HepG2 (cell line): ENCODE measurements around the gene NDUFC1. TPM values are rescaled to one million over a fixed set of nuclear protein-coding genes. Genes with fewer than 3 reads are reported as not detected.
A peak's percentile ranks its signal among the peaks of the same experiment; 100 is the strongest.

ENCODE experiments used
- ARNTL ChIP-seq: sonication (generic); formaldehyde crosslinking; IDR thresholded peaks from 2 replicates; pipeline ENCODE4 v1.4.0; 2020; ENCODE audit warnings: mild to moderate bottlenecking, missing genetic modification reagents
- ELF3 ChIP-seq: IDR thresholded peaks from 2 replicates; pipeline ENCODE4 v1.6.1; 2016; ENCODE audit warnings: missing genetic modification reagents, missing compliant biosample characterization
- ERF ChIP-seq: IDR thresholded peaks from 2 replicates; pipeline ENCODE4 v1.6.1; 2018; ENCODE audit warnings: missing biosample characterization, missing genetic modification reagents
- ETV5 ChIP-seq: IDR thresholded peaks from 2 replicates; pipeline ENCODE4 v1.6.1; 2018; ENCODE audit warnings: missing biosample characterization, missing genetic modification reagents, inconsistent platforms, borderline replicate concordance
- GABPA ChIP-seq, 2 experiments: IDR thresholded peaks; 2 replicates each; pipeline ENCODE4 v1.6.1; 2011 to 2016; ENCODE audit warnings: low read depth in 2 of 2, low read length in 1 of 2, missing biosample characterization in 1 of 2, missing genetic modification characterization in 1 of 2
- MAFK ChIP-seq, 2 experiments: IDR thresholded peaks in 1 of 2; conservative IDR thresholded peaks in 1 of 2; 2 replicates each; pipeline ENCODE4 v1.6.1; 2011; ENCODE audit warnings: improper control_type of control experiment in 2 of 2, low read length in 2 of 2
- NCOA2 ChIP-seq: sonication (generic); formaldehyde crosslinking; IDR thresholded peaks from 2 replicates; pipeline ENCODE4 v1.8.0; 2022; ENCODE audit warnings: inconsistent platforms
- NR2F1 ChIP-seq, 2 experiments: fragments of 450-650 bp in 1 of 2; formaldehyde crosslinking in 1 of 2; IDR thresholded peaks; 2 replicates each; pipeline versions ENCODE4 v1.5.0 to v1.6.1; 2016 to 2020; ENCODE audit warnings: mild to moderate bottlenecking in 1 of 2, missing compliant biosample characterization in 1 of 2, missing genetic modification reagents in 1 of 2, moderate library complexity in 1 of 2
- RAD51 ChIP-seq: fragments of 450-650 bp; IDR thresholded peaks from 2 replicates; pipeline ENCODE4 v1.6.1; 2016; ENCODE audit warnings: borderline replicate concordance
- RARA ChIP-seq: IDR thresholded peaks from 2 replicates; pipeline ENCODE4 v1.6.1; 2016; ENCODE audit warnings: missing genetic modification reagents, missing compliant biosample characterization
- SIX4 ChIP-seq: sonication (generic); formaldehyde crosslinking; IDR thresholded peaks from 2 replicates; pipeline ENCODE4 v1.4.0; 2020; ENCODE audit warnings: missing genetic modification reagents
- TFE3 ChIP-seq: IDR thresholded peaks from 2 replicates; pipeline ENCODE4 v1.6.1; 2016
- ZNF615 ChIP-seq: sonication (generic); formaldehyde crosslinking; IDR thresholded peaks from 2 replicates; pipeline ENCODE4 v1.5.0; 2020; ENCODE audit warnings: mild to moderate bottlenecking, missing genetic modification reagents, borderline replicate concordance
- ZNF687 ChIP-seq: sonication (generic); formaldehyde crosslinking; IDR thresholded peaks from 2 replicates; pipeline ENCODE4 v1.5.1; 2020; ENCODE audit warnings: mild to moderate bottlenecking, missing genetic modification reagents, moderate library complexity
- ZNF777 ChIP-seq: sonication (generic); formaldehyde crosslinking; IDR thresholded peaks from 2 replicates; pipeline ENCODE4 v1.4.0; 2020; ENCODE audit warnings: missing genetic modification reagents
- polyA plus RNA-seq, 8 experiments: library from polyadenylated mRNA; depleted of rRNA in 3 of 8; stranded (reverse) in 7 of 8; unstranded in 1 of 8; fragments of >200 nt; fragmentation: Illumina TruSeq in 4 of 8; extraction: Trizol in 4 of 8; gene quantifications; 2 replicates each; pipeline versions ENCODE4 v1.2.1 to v1.2.3, GENCODE V29; 2011 to 2016; ENCODE audit warnings: low read depth in 4 of 8, missing spikeins in 1 of 8, mixed read lengths in 1 of 8; ENCODE audit not compliant: insufficient read depth in 1 of 8
- total RNA-seq, 5 experiments: library from RNA; depleted of rRNA; stranded (reverse); fragments of >200 nt; fragmentation: Illumina TruSeq; extraction: Trizol; gene quantifications; 2 replicates each; pipeline ENCODE4 v1.2.3, GENCODE V29; 2016; ENCODE audit warnings: low read depth in 1 of 5

The NDUFC1 gene
- total and polyA plus RNA-seq, 2 of the 13 experiments (the other 11 are each of a cell fraction or from before 2014, with no cell fraction given) = 43.4 to 96.4 TPM

DNA sequence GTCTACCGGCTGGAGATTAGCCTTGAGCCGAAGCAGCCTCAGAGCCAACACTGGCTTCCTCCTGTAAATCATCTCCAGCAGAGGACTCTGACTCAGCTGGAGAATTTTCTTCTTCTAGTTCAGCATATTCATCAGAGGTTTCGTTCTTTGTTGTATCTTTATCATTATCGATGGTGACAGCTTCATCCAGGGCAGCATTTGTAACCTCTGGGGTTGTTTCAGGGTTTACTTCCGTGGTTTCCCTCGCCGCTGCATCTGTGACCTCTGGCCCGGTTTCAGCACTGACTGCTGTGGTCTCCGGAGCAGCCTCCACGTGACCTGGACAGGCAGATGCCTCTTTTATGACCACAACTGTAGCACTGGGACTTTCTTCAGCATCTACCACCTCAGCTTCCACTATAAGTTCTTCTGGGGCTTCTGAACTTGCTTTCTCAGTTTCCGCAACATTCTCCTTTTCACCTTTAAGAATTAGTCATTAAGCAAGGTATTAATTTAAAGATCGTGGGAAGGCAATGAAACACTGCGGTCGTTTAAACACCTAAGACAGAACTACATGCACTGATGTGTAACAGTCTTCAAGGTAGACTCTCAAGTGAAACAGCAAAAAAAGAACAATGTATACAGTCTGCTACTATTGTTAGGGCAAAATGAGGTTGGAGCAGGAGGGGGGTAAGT, 35.6 kb downstream of the NDUFC1 start (continued):
- TF ChIP-seq ZNF687 (CRISPR knock-in tag) (peak; percentile 49; the same call in 1 of the 2 replicates), ELF3 (CRISPR knock-in tag) (peak; percentile 60; the same call in 1 of the 2 replicates), MAFK (conservative IDR thresholded peaks at IDR 0.05 in 1 of 2, IDR thresholded peaks at IDR 0.05 in 1 of 2; ENCODE audit: low read length in 2 of 2) (no peak), ARNTL (CRISPR knock-in tag) (peak; percentile 95), ZNF615 (CRISPR knock-in tag) (no peak), NCOA2 (0 out of 2 replicates have a peak, but pooled peaks have one; percentile 22), RAD51 (peak; percentile 62), SIX4 (CRISPR knock-in tag) (0 out of 2 replicates have a peak, but pooled peaks have one; percentile 13), ERF (CRISPR knock-in tag) (peak; percentile 56; the same call in 1 of the 2 replicates), TFE3 (CRISPR knock-in tag) (peak; percentile 84), RARA (CRISPR knock-in tag) (peak; percentile 49; the same call in 1 of the 2 replicates), ETV5 (peak; percentile 37; the same call in 1 of the 2 replicates), GABPA (IDR thresholded peaks at IDR 0.05; ENCODE audit: low read depth, low read length) (no peak), GABPA (CRISPR knock-in tag; IDR thresholded peaks at IDR 0.05; ENCODE audit: low read depth) (peak; percentile 30; the same call in 1 of the 2 replicates), ZNF777 (CRISPR knock-in tag) (no peak), NR2F1 (CRISPR knock-in tag; IDR thresholded peaks at IDR 0.05) (peak in 1 of 2 experiments; percentile 61; a peak in 3 of 4 replicates)
